GM12865 (cell line): ENCODE results near the gene USP31.

Experiments
- DNase-seq: peaks from one replicate; pipeline ENCODE4 v3.0.0; 2010; ENCODE audit warnings: low read depth
- H3K4me3 ChIP-seq: 2 replicates; pipeline ENCODE4 v1.5.1; 2011; ENCODE audit warnings: mild to moderate bottlenecking, low read depth, low read length, control low read depth
- CTCF ChIP-seq: IDR thresholded peaks from 2 replicates; pipeline ENCODE4 v1.5.1; 2011; ENCODE audit warnings: low read length, control low read depth, low read depth, inconsistent platforms; ENCODE audit not compliant: insufficient read depth; ENCODE audit errors: missing control alignments

Gene USP31

GRCh38 chr16:23026784-23027362 is 122.4 kb downstream of the USP31 start:
- DNase-seq = peak; percentile 3
- TF ChIP-seq CTCF = no peak

GRCh38 chr16:23025692-23026307 is 123.5 kb downstream of the USP31 start:
- DNase-seq = no peak
- H3K4me3 ChIP-seq = no peak overlapping the region
- TF ChIP-seq CTCF = no peak

More at GRCh38 chr16:23026784-23027362, 122.4 kb downstream of the USP31 start:
- H3K4me3 ChIP-seq = no peak overlapping the region

- H3K4me3 ChIP-seq = no peak overlapping the region
- TF ChIP-seq CTCF = no peak
- no peak for DNase-seq
Observed at GRCh38 chr16:23024044-23024443, 125.2 kb downstream of the USP31 start.

GRCh38 chr16:23020084-23020483 is 129.2 kb downstream of the USP31 start:
- DNase-seq = no peak
- no peak for TF ChIP-seq CTCF
- no peak overlapping the region for H3K4me3 ChIP-seq

- DNase-seq = no peak
- no peak overlapping the region for H3K4me3 ChIP-seq
- TF ChIP-seq CTCF = no peak
Observed at GRCh38 chr16:23016368-23016767, 132.9 kb downstream of the USP31 start.

GRCh38 chr16:23015580-23015979 is 133.7 kb downstream of the USP31 start:
- H3K4me3 ChIP-seq = no peak overlapping the region
- no peak for DNase-seq
- TF ChIP-seq CTCF = no peak

- H3K4me3 ChIP-seq = no peak overlapping the region
- DNase-seq = no peak
- no peak for TF ChIP-seq CTCF
Observed at GRCh38 chr16:23014592-23014991, 134.7 kb downstream of the USP31 start.
